HUES6 (cell line): ENCODE measurements around the gene PYGO1.

Experiments
- H3K27ac ChIP-seq: 2 replicates; pipeline ENCODE4 v1.7.0; 2013; ENCODE audit warnings: low read depth, mild to moderate bottlenecking, low read length, inconsistent platforms
- H3K27me3 ChIP-seq: 2 replicates; pipeline ENCODE4 v1.6.1; 2013; ENCODE audit warnings: low read length; ENCODE audit not compliant: control insufficient read depth, insufficient read depth
- H3K36me3 ChIP-seq: 2 replicates; pipeline ENCODE4 v1.6.1; 2013; ENCODE audit warnings: low read length; ENCODE audit not compliant: control insufficient read depth, insufficient read depth
- H3K4me1 ChIP-seq: 2 replicates; pipeline ENCODE4 v1.6.1; 2013; ENCODE audit warnings: low read length; ENCODE audit not compliant: control insufficient read depth, insufficient read depth
- H3K4me3 ChIP-seq: 2 replicates; pipeline ENCODE4 v1.5.1; 2013; ENCODE audit warnings: low read depth, low read length
- H3K9ac ChIP-seq: one replicate; pipeline ENCODE4 v1.6.1; 2013; ENCODE audit warnings: mild to moderate bottlenecking, low read length
- H3K9me3 ChIP-seq: 2 replicates; pipeline ENCODE4 v1.6.1; 2013; ENCODE audit warnings: low read depth, low read length; ENCODE audit not compliant: control insufficient read depth, insufficient read depth

The PYGO1 gene

DNA sequence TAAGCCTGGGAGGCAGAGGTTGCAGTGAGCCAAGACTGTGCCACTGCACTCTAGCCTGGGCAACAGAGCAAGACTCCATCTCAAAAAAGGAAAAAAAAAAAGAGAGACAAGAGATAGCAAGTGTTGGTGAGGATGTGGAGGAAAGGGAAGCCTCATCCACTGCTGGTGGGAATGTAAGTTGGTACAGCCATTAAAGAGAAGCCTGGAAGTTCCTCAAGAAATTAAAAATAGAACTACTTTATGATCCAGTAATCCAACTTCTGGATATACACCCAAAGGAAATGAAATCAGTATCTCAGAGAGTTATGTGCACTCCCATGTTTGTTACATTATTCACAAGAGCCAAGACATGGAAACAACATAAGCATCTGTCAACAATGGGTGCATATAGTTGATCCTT lies 14.9 kb downstream of the PYGO1 start:
- no peak overlapping the region for H3K4me3 ChIP-seq
- H3K9me3 ChIP-seq = peaks cover 13% of the 10 kb centered on the region; the same call in 1 of the 2 replicates
- H3K27ac ChIP-seq = no peak overlapping the region
- H3K9ac ChIP-seq = no peak overlapping the region
- no peaks in the 10 kb centered on the region for H3K36me3 ChIP-seq
- no peaks in the 10 kb centered on the region for H3K4me1 ChIP-seq
- no peaks in the 10 kb centered on the region for H3K27me3 ChIP-seq

DNA sequence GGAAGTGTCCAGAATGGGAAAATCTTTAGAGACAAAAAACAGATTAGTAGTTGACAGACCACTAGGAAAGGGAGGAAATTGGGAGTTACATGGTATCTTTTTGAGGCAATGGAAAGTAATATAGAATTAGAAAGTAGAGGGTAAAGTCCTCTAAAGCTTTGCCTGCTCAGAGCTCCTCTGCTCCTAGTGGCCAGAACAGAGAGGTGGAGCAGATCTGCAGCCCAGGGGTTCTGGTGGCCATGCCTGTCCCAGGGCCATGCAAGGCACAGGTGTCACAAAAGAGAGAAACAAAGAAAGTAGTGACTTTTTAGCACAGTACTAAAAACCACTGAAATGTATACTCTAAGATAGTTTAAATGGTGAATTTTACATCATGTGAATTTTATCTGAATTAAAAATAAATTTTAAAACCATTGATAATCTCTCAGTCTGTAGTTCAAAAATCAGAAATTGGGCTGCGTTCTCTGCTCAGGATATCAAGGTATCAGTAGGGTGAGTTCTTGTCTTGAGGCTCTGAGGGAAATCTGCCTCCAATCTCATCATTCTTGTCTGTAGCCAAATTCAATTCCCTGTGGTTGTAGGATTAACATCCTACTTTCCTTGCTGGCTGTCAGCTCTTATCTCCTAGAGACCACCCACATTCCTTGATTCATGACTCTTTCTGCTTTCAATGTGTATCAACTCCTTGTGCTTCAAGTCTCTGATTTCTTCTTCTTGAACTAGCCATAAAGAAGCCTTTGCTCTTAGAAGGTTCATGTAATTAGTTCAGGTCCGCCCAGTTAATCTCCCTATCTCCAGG lies 23.6 kb downstream of the PYGO1 start:
- no peaks in the 10 kb centered on the region for H3K36me3 ChIP-seq
- no peak overlapping the region for H3K27ac ChIP-seq
- no peak overlapping the region for H3K9ac ChIP-seq
- H3K4me1 ChIP-seq = no peaks in the 10 kb centered on the region
- H3K27me3 ChIP-seq = no peaks in the 10 kb centered on the region
- H3K4me3 ChIP-seq = no peak overlapping the region
- H3K9me3 ChIP-seq = peaks cover 8% of the 10 kb centered on the region; the same call in 1 of the 2 replicates

GRCh38 chr15:55562601-55563000 lies 25.5 kb downstream of the PYGO1 start:
- Histone ChIP-seq H3K36me3 (no peaks in the 10 kb centered on the region), H3K27ac (no peak overlapping the region), H3K4me1 (no peaks in the 10 kb centered on the region), H3K9ac (no peak overlapping the region), H3K27me3 (no peaks in the 10 kb centered on the region), H3K4me3 (no peak overlapping the region), H3K9me3 (peaks cover 8% of the 10 kb centered on the region; the same call in 1 of the 2 replicates)

DNA sequence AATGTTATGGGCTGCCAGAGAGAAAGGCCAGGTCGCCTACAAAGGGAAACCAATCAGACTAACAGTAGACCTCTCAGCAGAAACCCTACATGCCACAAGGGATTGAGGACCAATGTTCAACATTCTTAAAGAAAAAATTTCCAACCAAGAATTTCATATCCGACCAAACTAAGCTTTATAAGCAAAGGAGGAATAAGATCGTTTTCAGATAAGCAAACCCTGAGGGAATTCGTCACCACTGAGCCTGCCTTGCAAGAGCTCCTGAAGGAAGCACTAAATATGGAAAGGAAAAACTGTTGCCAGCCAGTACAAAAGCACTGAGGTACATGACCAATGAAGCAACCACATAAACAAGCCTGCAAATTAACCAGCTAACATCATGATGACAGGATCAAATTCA lies 33.1 kb downstream of the PYGO1 start:
- H3K4me3 ChIP-seq = no peak overlapping the region

DNA sequence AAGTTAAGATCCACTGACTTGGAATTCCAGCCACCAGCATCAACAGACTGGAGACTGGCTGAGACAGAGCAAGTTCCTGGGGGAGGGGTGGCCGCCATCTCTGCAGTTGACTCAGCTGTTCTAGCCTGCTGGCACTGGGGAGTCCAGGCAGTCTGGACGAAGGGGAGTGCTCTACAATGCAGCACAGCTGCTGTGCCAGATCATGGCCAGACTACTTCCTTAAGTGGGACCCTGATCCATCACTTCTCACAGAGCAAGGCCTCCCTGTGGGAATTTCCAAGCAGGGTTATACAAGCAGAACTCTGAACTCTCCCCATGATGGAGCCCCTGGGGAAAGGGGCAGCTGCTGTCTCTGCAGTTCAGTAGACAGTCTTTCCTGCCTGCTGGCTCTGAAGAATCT lies 35.2 kb downstream of the PYGO1 start:
- Histone ChIP-seq H3K9ac (no peak overlapping the region), H3K27me3 (no peaks in the 10 kb centered on the region), H3K4me1 (peaks cover 8% of the 10 kb centered on the region; the same call in 1 of the 2 replicates), H3K36me3 (no peaks in the 10 kb centered on the region), H3K27ac (no peak overlapping the region), H3K4me3 (no peak overlapping the region), H3K9me3 (peaks cover 16% of the 10 kb centered on the region)

More for the DNA sequence above, 33.1 kb downstream of the PYGO1 start:
- Histone ChIP-seq H3K9me3 (peaks cover 16% of the 10 kb centered on the region), H3K9ac (no peak overlapping the region), H3K4me1 (peaks cover 8% of the 10 kb centered on the region; the same call in 1 of the 2 replicates), H3K27me3 (no peaks in the 10 kb centered on the region), H3K27ac (no peak overlapping the region), H3K36me3 (no peaks in the 10 kb centered on the region)

GRCh38 chr15:55552451-55552850 lies 35.7 kb downstream of the PYGO1 start:
- H3K27ac ChIP-seq = no peak overlapping the region

DNA sequence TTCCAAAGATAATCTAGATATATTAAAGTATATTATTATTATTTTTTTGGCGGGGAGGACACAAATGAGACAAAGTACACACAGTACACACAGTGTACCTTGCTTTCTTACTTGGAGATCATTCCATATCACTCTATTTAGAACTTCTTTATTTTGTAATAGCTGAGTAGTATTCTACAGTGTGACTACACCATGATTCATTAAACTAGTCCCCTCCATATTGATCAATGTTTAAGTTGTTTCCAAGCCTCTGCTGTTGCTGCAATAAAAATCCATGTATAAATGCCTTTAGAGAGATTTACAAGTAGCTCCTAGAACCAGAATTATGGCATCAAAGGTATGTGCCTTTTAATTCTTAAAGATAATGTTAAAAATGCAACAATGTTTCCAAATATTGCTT lies 38.8 kb downstream of the PYGO1 start:
- no peaks in the 10 kb centered on the region for H3K36me3 ChIP-seq
- H3K4me1 ChIP-seq = peaks cover 8% of the 10 kb centered on the region; the same call in 1 of the 2 replicates
- no peak overlapping the region for H3K9ac ChIP-seq
- 0 out of 2 replicates have a peak, but pooled peaks cover under 1% of the 10 kb centered on the region for H3K9me3 ChIP-seq
- no peak overlapping the region for H3K4me3 ChIP-seq
- no peak overlapping the region for H3K27ac ChIP-seq
- no peaks in the 10 kb centered on the region for H3K27me3 ChIP-seq

More at GRCh38 chr15:55552451-55552850, 35.7 kb downstream of the PYGO1 start:
- no peak overlapping the region for H3K4me3 ChIP-seq
- H3K9ac ChIP-seq = no peak overlapping the region
- H3K36me3 ChIP-seq = no peaks in the 10 kb centered on the region
- peaks cover 16% of the 10 kb centered on the region for H3K9me3 ChIP-seq
- peaks cover 8% of the 10 kb centered on the region; the same call in 1 of the 2 replicates for H3K4me1 ChIP-seq
- H3K27me3 ChIP-seq = no peaks in the 10 kb centered on the region

DNA sequence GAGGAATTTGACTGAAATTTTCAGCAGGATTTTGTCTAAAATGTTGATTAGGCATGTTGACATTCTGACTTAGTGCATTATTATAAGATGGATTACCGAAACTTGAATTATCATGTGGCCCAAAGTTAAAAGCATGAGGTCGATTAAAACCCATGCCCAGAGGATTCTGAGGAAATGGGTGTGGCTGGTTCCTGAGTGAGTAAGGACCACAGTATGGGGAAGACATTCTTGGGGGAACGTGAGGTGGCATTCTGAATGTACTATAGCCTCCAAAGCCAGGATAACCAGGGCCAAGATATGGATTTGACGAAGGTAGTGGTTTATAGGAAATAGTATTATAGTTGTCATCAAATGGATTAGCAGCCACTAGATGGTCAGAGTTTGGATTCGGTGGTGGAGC lies 41.4 kb downstream of the PYGO1 start:
- Histone ChIP-seq H3K4me3 (no peak overlapping the region), H3K27ac (no peak overlapping the region), H3K36me3 (no peaks in the 10 kb centered on the region), H3K9ac (no peak overlapping the region), H3K4me1 (no peaks in the 10 kb centered on the region), H3K9me3 (no peaks in the 10 kb centered on the region), H3K27me3 (no peaks in the 10 kb centered on the region)

DNA sequence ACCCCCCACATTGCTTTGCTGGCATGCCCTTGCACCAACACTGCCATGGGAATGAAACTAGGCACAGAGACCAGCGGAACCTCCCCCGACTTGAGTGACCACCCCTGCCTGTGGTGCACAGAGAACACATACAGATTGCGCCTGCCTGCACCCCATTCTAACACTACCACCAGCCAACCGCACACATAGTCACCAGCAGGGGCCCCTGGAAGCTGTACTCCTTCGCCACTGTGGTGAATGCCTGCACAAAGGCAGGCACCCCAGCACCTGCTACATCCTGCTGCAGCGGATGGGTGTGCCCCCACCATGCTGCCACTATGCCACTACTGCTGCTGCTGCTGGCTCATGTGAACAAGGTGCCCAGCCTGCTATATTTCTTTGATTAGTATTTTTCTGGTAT lies 52.7 kb downstream of the PYGO1 start:
- no peaks in the 10 kb centered on the region for H3K27me3 ChIP-seq
- no peaks in the 10 kb centered on the region for H3K9me3 ChIP-seq
- H3K4me1 ChIP-seq = no peaks in the 10 kb centered on the region
- no peaks in the 10 kb centered on the region for H3K36me3 ChIP-seq
- H3K4me3 ChIP-seq = no peak overlapping the region
- H3K27ac ChIP-seq = no peak overlapping the region
- H3K9ac ChIP-seq = no peak overlapping the region

GRCh38 chr15:55532944-55533343 lies 55.2 kb downstream of the PYGO1 start:
- Histone ChIP-seq H3K27ac (no peak overlapping the region), H3K27me3 (no peaks in the 10 kb centered on the region), H3K4me1 (peaks cover 5% of the 10 kb centered on the region; the same call in 1 of the 2 replicates), H3K36me3 (no peaks in the 10 kb centered on the region), H3K9ac (no peak overlapping the region), H3K9me3 (no peaks in the 10 kb centered on the region), H3K4me3 (no peak overlapping the region)

DNA sequence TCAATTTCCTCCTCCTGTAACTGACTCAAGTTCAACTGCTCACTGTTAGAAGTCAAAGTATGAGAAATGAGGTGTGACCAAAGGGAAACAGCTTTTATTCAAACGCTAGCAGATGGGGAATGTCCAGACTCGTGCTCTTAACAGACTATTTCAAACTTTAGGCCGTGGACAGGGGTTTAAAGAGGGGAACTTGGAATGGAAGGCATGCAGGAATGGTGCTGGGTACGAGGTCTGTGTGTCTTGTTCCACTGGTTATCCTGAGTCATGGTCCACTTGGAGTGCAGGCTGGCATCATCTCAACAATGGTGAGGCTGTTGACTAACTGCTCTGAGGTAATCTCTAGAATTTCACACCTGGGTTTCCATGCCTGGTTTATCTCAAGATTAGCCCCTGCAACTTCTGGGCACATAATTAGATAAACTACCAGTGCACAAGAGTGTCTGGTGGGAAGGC lies 57.3 kb downstream of the PYGO1 start:
- Histone ChIP-seq H3K4me3 (no peak overlapping the region), H3K27ac (no peak overlapping the region; the same call in 1 of the 2 replicates), H3K4me1 (peaks cover 5% of the 10 kb centered on the region; the same call in 1 of the 2 replicates), H3K36me3 (no peaks in the 10 kb centered on the region), H3K9ac (peak overlapping the region; percentile 11), H3K9me3 (no peaks in the 10 kb centered on the region), H3K27me3 (peaks cover 6% of the 10 kb centered on the region)
